GM18505 (cell line): ENCODE data around the gene HAND1.

Source experiments
- ATAC-seq: cut with Tn5 transposase; IDR thresholded peaks from one replicate; pipeline ENCODE4 v1.9.1; 2021; ENCODE audit not compliant: unreplicated experiment
- POLR2A ChIP-seq: IDR thresholded peaks from 4 replicates; pipeline ENCODE4 v1.6.1; 2011; ENCODE audit warnings: borderline replicate concordance; ENCODE audit not compliant: insufficient read depth, insufficient read length; ENCODE audit errors: extremely low read depth

The HAND1 gene

DNA sequence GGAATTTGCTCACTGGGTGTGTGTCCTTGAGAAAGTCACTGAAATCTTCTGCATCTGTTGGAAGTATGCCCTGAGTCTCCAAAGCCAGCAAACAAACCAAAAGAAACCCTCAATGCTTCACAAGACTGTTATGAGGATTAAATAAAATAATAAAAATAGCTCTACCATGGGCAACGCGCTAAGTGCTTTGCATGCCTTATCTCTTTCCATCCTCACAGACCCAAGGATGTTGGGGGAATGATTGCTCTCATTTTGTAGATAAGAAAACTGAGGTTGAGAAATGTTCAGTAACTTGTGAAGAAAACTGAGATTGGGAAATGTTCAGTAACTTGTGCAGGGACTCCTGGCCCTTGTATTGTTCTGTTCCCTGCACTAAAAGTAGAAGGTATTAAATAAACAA, 7.9 kb downstream of the HAND1 start:
- TF ChIP-seq POLR2A: no peak
- ATAC-seq: no peak

GRCh38 chr5:154467655-154468354, 10.2 kb downstream of the HAND1 start:
- ATAC-seq: peak; percentile 81
- TF ChIP-seq POLR2A: no peak

DNA sequence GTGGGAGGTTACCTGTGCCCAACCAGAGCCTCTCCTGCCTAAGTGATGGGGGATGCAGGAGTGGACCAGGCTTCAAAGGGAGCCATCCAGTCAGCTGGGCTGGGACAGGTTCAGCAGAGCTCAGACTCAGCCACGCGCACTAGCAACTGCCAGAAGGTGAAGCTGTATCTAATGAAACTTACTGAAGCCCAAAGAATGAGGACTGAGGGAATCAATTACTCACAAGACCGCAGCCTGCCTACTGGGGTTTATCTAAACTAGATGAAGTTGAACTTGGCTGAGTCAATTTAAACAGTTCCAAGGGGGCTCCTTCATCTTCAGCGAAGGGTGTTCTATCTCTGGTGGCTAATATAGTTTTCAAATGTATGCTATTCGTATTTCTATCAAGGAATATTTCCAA, 11.4 kb downstream of the HAND1 start:
- no peak for ATAC-seq
- no peak for TF ChIP-seq POLR2A

- TF ChIP-seq POLR2A: no peak
- ATAC-seq: no peak
Measured at GRCh38 chr5:154466147-154466546, 11.9 kb downstream of the HAND1 start.

DNA sequence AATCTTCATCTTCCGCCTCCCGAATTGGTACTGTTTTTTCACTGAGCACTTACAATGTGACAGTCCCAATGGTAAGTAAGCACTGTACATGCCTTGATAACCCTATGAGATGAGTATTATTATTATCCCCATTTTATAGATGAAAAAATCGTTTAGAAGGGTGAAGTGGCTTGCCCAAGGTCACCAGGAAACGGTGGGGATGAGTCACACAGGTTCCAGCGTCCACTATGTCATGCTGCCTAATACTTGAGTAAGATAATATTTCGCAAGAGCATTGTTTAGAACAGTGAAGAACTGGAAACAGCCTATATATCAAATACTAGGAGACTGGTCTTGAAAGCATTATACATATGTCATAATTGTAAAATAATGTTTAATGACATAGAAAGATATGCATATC, 12.9 kb downstream of the HAND1 start:
- TF ChIP-seq POLR2A: no peak
- no peak for ATAC-seq

- no peak for TF ChIP-seq POLR2A
- ATAC-seq: no peak
Measured at GRCh38 chr5:154464438-154464837, 13.6 kb downstream of the HAND1 start.

DNA sequence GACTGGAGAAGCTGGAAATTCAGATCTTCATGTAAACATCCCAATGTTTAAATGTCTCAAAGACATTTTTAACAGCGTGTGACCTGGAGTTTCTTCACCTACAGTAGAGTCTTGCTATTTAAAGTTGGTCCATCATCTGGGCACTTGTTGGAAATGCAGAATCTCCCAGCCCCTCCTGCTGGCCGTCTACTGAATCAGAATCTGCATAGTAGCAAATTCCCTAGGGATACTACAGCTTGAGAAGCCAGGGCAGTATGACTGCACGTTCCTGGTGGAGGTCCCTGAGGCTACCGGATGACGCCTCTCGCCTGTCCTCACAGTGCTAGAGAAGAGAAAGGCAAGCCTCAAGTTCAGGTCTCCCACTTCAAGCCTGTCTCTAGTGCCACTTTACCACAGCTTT, 16.5 kb downstream of the HAND1 start:
- no peak for ATAC-seq
- no peak for TF ChIP-seq POLR2A

GRCh38 chr5:154460172-154460571, 17.9 kb downstream of the HAND1 start:
- no peak for ATAC-seq
- TF ChIP-seq POLR2A: no peak

DNA sequence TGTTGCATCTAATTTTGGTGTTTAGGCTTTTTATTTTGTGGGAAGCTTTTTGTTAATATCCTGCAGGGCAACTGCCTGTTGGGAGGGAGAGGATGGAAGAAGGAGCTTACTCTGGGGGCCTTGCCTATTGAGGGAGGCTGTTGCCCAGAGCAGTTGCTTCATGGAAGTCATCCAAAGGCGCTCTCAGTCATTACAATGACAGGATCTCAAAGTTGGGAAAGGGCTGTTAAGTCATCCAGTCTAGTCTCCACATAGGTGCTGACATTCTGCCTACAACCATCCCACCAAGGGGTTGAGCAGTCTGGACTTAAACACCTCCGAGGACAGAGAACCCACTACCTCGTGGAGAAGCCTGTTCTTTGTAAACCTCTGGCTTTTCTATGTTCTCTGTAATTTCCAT, 19.0 kb downstream of the HAND1 start:
- no peak for ATAC-seq
- TF ChIP-seq POLR2A: no peak

GRCh38 chr5:154456540-154456939, 21.5 kb downstream of the HAND1 start:
- no peak for TF ChIP-seq POLR2A

GRCh38 chr5:154455585-154455984, 22.4 kb downstream of the HAND1 start:
- no peak for ATAC-seq
- no peak for TF ChIP-seq POLR2A

More at GRCh38 chr5:154456540-154456939, 21.5 kb downstream of the HAND1 start:
- no peak for ATAC-seq

DNA sequence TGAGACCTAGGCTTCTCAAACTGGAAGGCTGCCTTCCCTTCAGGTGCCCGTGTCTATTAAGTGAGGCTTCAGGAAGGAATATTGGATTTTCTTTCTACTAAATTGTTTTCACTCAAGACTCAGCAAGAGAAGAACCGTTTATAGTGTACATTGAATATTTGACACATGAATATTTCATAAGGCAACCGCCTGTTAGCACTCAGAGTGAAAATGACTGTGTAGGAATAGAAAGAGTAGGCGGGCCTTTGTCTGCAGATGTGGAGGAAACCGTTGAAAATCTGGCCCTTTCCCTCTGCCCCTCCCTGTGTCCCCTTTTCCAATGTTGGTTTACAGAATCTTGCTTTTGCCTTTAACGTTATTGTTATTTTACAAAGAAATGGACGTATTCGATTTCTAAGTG, 26.1 kb downstream of the HAND1 start:
- no peak for TF ChIP-seq POLR2A
- no peak for ATAC-seq

- no peak for ATAC-seq
- no peak for TF ChIP-seq POLR2A
Measured at GRCh38 chr5:154449786-154450185, 28.2 kb downstream of the HAND1 start.

- no peak for ATAC-seq
- no peak for TF ChIP-seq POLR2A
Measured at GRCh38 chr5:154447089-154447725, 30.8 kb downstream of the HAND1 start.
